Right lung (tissue), 5 donors: Measurements from ENCODE around the gene TMEM204. TPM values are rescaled to one million over a fixed set of nuclear protein-coding genes. Genes with fewer than 3 reads are reported as not detected.

Source experiments
- DNase-seq, 2 donors: peaks; one replicate each; pipeline ENCODE4 v3.0.0-alpha.2; 2013
- polyA plus RNA-seq, 5 donors: library from polyadenylated mRNA; unstranded; fragments of 120-200 nt; gene quantifications; one replicate each; pipeline versions ENCODE4 v1.2.1 to v1.2.3, GENCODE V29; 2013; ENCODE audit warnings: inconsistent platforms in 1 of 5, low replicate concordance in 1 of 5; ENCODE audit not compliant: insufficient read length in 5 of 5, insufficient read depth in 1 of 5

Gene TMEM204
- polyA plus RNA-seq, 5 donors: 15.3 to 25.1 (median 17.9) TPM

DNA sequence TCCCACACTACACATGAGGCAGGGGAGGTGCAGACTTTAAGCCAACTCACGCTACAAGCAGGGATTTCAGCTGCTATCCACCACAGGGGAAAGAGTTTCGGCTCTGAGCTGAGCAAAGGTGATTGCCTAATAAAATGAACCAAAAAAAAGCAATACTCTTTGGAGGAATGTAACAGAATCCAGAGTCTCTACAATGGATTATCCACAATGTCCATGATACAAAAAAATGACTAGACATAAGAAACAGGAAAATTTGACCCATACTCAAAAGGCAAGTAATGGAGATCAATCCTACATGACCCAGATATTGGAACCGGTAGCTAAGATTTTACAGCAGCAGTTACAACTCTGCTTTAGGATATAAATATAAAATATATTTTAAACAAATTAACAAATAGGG, 19.0 kb upstream of the TMEM204 start:
- DNase-seq: no peak

DNA sequence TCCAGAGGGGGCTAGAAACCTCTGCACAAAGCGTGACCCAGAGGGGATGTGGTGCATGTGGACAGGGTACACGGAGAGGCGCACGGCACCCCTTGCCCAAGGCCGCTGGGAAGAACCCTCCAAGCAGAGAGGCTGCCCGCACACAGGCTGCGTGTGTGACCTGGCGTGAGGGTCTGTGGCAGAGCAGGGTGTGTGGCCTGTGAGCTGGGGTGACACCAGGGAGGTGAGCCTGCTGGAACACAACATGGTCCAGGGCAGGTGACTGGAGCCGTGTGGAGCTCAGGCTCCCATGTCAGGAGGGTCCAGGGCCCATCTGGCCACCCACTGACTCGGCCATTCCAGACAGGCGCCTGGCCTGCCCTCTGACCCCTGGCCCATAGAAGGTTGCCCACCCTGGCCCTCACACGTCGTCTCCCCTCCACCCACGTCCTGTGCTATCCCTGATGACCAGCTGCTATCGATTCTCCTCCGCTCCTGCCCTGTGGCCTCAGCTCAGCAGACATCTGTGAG, 14.8 kb upstream of the TMEM204 start:
- DNase-seq: no peak

DNA sequence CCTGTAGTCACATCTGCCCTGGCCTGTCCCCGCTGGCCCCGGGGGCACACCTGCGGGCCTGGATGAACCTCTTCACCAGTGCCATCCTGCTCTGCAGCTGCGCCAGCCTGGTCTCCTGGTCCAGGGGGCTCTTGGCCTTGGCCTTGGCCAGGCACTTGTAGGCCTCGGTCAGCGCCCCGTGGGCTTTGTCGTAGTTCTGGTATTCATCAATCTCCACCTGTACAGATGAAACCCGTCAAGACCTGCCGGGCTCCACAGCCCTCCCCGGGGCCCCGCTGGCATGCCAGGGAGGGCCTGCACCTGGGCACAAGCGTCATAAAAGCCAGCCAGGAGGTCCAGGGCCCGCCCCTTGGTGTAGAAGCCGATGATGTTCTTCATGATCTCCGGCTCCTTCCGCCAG, 13.6 kb upstream of the TMEM204 start:
- DNase-seq: no peak

DNA sequence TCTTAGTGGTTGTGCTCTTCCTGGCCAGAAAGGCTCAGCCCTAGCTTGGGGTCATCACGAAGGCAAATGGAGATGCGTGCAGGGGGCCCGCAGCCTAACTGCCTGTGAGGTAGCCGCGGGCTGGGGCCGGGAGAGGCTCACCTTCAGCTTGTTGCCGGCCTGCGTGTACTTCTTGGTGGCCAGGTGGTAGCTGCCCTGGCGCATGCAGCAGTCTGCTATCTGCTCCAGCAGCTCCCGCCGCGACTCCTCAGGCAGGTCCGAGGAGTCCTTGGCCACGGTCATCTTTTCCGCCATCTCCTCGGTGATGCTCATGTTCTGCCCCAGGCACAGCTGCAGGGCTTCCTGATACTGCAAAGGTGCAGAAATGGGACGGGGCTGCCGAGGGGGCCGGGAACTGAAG, 13.0 kb upstream of the TMEM204 start:
- no peak for DNase-seq

DNA sequence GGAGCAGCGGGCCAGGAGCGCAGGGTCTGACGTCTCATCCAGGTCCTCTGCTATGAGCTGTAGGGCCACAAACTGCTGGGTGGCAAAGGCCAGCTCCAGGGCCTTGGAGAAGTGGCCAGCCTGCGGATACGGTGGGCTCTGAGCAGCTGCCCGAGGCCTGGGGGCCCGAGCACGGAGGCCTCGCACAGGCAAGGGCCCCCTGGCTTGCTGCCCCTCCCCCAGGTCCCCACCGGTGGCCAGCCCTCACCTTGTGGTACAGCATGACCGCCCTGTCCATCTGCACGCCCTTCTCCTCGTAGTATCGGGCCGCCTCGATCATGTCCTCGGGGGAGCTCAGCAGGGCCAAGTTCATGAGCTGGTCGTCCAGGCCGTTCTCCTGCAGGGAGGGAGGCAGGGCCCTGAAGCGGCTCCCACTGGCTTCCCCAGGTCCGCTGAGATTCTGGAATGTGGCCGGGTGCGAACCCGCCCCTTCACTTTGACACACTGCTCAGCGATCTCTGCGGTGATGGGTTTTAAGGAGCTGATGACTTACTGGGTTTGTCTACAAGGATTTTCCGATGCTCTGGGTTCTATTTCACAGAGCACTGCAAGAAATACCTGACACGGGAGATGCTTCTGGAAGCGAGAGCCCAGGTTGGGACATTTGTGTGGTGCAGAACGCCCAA, 9.8 kb upstream of the TMEM204 start:
- no peak for DNase-seq

DNA sequence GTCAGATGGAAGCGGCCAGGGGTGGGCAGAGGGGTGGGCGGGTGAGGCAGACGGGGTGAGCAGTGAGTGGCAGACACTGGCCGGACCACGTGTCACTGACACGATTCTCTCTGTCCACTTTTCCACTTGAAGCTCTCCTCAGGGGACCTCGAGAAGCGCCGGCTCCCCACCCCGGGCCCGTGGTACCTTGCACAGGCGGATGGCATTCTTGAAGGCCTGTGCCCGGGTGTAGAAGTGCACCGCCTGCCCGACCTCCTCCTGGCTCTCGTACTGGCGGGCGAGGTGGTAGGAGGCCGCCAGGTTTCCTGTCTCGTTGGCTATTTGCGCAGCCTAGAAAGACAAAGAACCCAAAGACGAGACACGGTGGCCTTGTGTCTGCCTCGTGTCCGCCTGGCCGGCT, 9.1 kb upstream of the TMEM204 start:
- no peak for DNase-seq

DNA sequence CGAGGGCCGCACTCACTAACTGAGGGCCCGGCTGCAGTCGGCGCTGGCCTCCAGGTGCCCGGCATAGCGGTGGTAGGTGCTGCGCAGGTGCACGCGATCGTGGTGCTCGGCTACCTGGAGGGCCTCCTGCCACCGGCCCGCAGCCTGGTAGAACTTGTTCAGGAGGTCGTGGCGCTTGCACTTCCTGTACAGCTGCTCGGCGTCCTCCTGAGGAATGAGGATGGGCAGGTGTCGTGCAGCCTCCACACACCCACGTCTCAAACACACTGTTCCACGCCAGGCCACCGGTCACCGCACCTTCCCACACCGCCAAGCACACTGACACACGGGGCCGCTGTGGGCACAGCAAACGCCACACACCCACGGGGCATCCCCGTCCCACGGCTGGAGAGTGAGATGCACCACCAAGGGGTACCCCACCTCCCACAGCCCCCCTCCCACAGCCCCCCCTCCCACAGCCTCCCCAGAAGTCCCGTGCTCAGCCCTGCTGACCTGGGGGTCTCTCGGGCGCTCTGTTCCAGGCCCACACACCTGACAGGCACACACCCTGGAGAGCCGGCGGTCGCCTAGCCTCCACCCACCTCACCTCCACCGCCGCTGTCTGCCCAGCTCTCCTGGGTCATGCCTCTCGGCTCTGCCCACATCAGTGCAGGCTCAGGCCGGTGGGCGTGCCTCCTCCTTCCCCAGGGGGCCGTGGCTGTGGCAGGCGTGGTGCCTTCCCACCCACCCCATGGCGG, 7.4 kb upstream of the TMEM204 start:
- DNase-seq: no peak

DNA sequence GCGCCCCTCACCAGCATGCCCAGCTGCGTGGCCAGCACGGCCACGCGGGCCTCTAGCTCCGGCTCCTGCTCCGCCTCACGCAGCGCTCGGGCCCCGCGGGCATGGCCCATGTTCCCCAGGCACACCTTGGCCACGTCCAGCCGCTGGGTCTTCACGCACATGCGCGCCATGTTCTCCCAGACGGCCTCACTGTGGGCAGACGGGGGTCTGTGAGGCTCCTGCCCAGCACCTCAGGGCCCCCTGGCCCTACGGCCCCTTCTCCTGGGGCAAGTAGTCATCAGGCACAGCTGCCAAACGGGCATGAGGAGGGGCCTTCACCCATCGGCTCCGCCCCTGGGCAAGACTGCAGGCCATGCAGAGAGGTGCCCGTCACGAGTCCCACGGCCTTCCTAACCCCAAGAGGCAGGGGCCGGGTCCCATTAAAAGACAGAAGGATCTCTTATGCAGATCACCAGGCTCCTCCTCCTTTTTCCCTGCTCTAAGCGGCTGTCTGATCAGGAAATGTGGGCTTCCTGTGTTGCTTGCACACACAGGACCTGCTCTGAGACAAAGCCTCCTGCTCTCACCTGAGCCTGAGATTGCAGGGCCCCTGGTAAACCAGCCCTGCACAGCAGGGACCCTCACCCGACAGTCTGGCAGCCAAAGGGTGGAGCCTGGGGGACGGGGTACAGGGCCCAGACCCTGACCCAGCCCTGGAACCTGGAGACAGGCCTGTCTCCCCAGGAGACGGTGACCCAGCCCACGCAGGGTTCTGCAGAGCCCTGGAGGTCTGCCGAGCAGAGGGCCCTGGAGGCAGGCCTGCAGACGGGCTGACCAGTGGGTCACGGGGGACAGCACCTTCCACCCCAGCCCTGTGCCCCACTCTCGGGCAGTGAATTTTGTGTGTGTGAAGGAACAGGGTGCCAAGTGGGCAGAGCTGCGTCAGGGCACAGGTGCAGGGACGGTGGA, 6.6 kb upstream of the TMEM204 start:
- no peak for DNase-seq

DNA sequence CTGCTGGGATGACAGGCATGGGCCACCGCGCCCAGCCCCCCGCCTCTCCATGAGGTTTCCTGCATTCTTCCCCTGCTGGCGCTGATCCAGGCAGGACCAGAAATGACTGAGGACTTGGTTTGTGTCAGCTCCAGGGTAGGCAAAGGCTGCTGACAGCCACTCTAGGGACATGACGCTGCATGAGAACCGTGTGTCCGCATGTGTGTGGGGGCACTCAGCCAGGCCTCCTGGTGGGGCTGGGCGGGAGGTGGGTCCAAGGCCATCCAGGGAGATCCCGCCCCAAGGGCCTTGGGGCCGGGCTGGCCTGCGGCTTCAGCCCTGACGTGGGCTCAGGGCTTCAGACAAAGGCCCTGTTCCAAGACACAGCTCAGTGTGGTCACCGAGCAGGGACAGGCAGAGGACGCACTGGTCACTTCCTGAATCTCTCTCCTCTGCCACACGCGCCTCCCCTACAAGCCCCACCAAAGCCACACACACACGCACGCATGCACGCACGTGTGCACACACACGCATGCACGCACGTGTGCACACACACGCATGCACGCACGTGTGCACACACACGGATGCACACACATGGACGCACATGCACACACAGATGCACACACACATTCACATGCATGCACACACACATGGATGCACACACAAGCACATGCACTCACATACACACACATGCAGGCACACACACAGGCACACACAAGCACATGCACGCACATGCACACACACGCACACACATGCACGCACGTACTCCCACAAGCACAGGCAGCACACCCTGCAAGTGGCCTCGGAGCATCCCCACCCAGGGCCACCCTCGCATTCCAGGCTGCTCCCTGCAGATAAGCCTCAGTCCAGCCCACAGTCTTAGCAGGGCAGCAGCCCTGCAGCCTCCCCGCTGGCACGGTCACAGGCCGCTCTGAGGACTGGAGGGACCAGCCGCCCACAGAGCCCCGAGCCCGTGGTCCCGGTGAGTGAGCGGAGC, 5.3 kb upstream of the TMEM204 start:
- DNase-seq: no peak

DNA sequence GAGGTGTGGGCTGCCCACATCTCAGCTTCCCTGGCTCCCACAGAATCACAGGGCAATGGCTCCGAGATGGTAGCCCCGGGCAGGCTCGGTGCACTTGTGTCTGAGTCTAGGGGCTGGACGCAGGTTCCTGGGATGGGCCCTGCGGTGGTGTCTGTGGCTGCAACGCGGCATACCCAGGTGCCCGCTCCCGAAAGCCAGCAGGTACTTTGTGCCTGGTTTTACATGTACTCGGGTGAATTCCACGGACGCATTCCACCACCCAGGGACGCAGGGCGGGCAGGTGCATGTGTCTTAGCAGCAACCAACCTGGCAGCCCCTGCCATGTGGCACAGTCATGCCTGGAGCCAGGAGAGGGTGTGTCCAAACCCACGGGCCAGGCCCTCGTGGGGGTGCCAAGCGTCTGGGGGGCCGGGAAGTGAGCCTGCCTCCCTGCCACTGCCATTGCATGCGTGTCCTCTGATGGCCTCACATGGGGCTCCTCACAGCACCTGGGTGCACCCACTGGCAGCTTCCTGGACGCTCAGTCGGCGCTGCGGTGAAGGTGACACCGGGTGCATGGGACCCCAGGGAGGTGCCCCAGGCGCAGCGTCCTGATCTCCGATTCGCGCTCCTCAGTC, 4.4 kb upstream of the TMEM204 start:
- no peak for DNase-seq

DNA sequence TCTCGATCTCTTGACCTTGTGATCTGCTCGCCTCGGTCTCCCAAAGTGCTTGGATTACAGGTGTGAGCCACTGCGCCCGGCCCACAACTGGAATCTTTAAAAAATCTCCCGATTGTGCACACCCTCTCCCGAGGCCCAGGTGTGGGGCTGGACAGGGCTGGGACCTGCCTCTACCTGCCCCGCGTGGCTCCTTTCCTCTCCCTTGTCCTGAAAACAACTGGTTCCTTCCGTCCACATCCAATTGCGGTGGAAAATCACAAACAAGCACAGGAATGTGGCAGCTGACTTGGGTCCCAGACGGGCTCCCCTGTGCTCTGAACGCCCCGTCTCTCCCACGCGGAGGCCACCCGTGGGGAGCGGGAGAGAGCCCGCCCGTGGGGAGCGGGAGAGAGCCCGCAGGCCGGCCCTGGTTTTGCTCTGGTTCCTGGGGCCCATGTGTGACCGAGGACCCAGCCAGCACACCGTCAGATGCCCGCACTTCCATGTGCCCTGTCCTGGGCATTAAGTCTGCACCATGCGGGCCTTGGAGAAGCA, 3.0 kb upstream of the TMEM204 start:
- DNase-seq: no peak

DNA sequence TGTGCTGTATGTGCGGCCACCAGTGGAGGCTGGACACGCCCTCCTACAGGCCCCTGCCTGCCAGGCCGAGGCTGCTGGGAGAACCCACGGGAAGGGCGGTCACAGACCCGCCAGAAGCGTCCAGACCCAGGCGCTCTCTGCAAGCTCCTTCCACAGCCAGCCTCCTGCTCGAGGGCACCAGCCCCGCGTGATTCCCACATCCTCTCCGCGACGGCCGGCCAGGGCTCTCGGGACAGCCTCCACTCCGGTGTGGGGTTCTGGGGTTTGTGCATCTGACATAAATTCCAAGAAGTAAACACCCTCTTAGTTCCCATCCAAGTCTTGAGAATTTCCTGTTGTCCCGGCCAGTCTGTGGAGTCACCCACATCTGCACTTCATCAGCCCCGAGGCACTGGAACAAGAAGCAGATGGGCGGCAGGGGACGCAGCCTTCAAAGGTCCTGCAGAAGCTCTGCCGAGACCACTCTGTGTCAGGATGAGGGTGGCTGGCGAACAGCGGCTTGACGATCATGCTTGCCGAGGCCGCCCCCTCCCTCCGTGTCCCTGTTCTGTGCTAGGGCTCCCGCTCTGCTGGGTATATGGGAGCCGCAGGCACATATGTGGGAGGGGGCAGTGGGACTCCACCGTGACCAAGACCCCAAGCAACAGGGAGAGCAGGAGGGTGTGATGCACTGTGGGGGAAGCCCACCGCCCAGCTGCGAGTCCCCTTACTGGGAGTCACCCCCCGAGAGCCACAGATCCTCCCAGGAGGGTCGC, 2.4 kb upstream of the TMEM204 start:
- no peak for DNase-seq

DNA sequence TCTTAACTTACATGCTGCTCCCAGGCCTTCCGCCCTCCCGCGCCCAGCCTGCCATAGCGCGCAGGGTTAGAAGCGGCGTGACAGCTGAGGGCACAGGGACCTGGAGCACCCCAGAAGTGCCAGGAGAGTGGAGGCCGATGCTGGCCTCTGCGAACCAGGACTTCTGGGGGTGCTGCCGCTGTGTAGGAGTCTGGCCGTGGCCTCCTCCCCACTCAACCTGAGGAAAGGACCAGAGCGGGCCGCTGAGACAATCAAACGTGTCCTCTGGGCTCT, 1.9 kb upstream of the TMEM204 start:
- DNase-seq: no peak

DNA sequence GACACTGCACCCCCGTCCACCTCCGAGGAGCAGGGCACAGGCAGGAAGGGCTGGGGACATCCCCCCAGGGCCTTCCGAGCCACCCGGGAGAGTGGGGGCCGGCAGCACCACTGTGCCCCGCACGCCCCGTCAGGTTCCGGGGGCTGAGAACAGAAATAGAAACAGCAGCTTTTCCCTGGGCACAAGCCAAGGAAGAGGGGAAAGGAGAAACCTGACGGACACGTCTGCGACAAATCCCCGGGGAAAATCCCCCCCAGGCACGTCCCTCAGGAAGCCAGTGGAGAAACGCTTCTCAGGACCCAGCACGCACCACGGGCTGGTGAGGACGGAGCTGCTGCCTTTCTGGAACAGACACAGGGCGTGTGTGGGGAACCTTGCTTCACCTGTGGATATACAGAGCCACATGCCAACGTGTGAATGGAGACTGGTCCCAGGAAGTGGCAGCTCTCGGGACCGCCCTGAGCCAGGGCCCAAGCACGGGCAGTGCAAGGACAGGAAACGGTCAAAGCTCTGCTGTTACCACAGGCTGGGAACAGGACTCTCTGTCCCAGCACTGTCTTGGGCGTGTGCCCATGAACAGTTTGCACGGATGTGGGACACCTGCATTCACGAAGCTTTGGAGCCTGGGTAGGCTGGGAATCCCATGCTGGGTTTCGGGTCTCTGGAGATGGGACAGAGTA, 1.2 kb upstream of the TMEM204 start:
- DNase-seq: no peak

DNA sequence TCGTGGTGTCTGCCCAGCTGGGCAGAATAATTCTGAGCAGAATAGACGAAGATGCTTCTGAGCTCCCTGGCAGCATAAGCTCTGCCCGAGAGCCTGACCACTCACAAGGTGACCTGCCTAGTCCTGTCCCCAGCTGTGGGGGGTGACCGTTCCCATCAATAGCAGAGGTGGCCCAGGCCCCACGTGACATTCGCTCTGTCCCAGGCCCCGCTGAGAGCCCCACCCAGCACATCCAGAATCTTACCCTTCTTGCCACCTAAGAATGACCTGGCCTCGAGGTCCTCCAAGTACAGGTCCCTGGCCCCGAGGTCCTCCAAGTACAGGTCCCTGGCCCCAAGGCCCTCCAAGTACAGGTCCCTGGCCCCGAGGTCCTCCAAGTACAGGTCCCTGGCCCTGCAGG, 695 bp upstream of the TMEM204 start:
- DNase-seq: no peak

DNA sequence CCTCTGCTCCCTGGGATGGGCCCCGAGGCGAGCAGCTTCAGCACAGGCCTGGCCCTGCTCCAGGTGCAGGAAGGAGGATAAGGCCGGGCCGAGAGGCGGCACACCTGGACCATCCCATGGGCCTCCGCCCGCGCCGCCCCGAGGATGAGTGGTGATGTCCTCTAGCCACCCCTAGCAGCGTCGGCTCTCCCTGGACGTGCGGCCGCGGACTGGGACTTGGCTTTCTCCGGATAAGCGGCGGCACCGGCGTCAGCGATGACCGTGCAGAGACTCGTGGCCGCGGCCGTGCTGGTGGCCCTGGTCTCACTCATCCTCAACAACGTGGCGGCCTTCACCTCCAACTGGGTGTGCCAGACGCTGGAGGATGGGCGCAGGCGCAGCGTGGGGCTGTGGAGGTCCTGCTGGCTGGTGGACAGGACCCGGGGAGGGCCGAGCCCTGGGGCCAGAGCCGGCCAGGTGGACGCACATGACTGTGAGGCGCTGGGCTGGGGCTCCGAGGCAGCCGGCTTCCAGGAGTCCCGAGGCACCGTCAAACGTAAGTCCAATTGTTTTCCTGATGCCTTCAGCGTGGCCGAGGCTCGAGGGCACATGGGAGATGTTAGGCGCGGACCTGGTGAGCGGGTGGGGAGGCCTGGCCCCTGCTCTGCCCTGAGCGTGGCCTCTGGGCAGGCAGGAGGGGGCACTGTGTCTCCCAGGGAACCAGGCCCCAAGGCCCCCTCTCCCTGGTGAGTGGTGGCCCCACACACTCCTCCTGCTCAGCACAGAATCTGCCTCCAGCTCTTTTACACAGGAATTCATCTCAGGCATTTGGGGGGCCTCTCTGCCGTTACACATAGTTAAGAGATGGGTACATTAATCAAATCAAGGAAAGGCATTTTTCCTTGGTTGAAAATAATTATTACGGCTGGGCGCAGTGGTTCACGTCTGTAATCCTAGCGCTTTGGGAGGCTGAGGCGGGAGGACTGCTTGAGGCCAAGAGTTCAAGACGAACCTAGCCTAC, 855 bp downstream of the TMEM204 start:
- DNase-seq: no peak

DNA sequence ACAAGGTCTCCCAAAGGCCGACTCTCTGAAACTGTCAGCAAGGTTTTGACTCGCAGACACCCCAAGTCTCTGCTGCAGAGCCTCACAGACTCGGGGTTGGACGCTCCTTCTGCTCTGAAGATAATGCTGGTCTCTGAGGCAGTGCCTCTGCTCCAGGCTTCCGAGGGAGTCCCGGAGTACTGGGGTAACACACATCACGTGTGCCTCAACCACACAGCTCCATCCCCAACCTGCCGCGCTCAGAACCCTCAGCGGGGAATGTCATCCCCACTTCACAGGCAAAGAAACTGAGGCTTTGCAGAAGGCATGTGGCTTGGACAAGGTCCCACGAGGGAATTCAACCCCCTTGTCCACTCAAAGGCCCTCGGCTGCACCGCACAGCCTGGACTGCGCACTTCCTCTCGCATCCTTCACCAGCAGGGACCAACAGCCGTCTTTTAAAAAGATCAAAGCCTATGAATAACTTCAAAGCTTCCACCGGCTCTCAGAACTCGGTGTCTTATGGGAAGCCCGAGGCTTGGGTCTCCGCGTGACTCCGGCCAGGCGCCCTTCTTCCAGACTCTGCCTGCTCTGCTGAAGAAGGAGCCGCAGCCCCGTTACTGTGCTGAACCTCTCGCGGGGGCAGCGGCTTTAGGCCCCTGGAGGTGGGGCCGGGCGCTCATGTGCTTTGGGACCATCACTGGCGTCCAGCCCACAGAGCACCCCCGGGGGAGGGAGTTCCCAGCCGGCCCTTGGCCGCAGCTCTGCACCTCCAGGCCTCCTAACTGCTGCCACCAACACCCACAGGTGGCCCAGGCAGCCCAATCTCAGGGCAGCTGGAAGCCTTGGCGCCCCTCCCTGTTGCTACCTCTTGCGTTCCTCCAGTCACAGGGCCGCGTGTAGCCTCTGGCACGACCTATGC, 2.2 kb downstream of the TMEM204 start:
- no peak for DNase-seq
